Measurements from ENCODE around the gene SNUPN.

Gene SNUPN

GRCh38 chr15:75644376-75644775 is 18.9 kb upstream of the SNUPN start:
- TF ChIP-seq, protein P1, sequence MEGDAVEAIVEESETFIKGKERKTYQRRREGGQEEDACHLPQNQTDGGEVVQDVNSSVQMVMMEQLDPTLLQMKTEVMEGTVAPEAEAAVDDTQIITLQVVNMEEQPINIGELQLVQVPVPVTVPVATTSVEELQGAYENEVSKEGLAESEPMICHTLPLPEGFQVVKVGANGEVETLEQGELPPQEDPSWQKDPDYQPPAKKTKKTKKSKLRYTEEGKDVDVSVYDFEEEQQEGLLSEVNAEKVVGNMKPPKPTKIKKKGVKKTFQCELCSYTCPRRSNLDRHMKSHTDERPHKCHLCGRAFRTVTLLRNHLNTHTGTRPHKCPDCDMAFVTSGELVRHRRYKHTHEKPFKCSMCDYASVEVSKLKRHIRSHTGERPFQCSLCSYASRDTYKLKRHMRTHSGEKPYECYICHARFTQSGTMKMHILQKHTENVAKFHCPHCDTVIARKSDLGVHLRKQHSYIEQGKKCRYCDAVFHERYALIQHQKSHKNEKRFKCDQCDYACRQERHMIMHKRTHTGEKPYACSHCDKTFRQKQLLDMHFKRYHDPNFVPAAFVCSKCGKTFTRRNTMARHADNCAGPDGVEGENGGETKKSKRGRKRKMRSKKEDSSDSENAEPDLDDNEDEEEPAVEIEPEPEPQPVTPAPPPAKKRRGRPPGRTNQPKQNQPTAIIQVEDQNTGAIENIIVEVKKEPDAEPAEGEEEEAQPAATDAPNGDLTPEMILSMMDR (IDR thresholded peaks at IDR 0.05; ENCODE audit: borderline replicate concordance, control extremely low read depth, extremely low read depth, insufficient read depth, missing control alignments): no peak
- no peak for DNase-seq (ENCODE audit: low spot score)
- in situ Hi-C loops (cut with MboI; ENCODE audit: low sequenced_read_pairs, unreplicated experiment): loop anchor here (25.0 kb wide), 1 partner anchor 282 kb away; the partner anchor contains the start of gene MAN2C1

- TF ChIP-seq, protein P1 (IDR thresholded peaks at IDR 0.05; ENCODE audit: borderline replicate concordance, control extremely low read depth, extremely low read depth, insufficient read depth, missing control alignments): no peak
- DNase-seq (ENCODE audit: low spot score): no peak
- in situ Hi-C loops (cut with MboI; ENCODE audit: low sequenced_read_pairs, unreplicated experiment): loop anchor here (25.0 kb wide), 1 partner anchor 279 kb away; the partner anchor contains the start of gene MAN2C1
These were observed 16.1 kb upstream of the SNUPN start for GRCh38 chr15:75641603-75642002.

DNA sequence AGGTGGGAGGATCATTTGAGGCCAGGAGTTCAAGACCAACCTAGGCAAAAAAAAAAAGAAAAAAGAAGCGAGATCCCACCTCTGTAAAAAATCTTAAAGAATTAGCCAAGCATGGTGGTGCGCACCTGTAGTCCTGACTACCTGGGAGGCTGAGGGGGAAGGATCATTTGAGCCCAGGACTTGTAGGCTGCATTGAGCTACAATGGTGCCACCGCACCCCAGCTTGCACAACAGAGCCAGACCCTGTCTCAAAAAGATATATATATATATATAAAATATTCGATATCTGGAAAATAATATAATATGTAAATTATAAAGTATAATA is 15.6 kb upstream of the SNUPN start:
- TF ChIP-seq, protein P1 (IDR thresholded peaks at IDR 0.05; ENCODE audit: borderline replicate concordance, control extremely low read depth, extremely low read depth, insufficient read depth, missing control alignments): no peak
- no peak for DNase-seq (ENCODE audit: low spot score)
- in situ Hi-C loops (cut with MboI; ENCODE audit: low sequenced_read_pairs, unreplicated experiment): loop anchor here (25.0 kb wide), 1 partner anchor 279 kb away; the partner anchor contains the start of gene MAN2C1

DNA sequence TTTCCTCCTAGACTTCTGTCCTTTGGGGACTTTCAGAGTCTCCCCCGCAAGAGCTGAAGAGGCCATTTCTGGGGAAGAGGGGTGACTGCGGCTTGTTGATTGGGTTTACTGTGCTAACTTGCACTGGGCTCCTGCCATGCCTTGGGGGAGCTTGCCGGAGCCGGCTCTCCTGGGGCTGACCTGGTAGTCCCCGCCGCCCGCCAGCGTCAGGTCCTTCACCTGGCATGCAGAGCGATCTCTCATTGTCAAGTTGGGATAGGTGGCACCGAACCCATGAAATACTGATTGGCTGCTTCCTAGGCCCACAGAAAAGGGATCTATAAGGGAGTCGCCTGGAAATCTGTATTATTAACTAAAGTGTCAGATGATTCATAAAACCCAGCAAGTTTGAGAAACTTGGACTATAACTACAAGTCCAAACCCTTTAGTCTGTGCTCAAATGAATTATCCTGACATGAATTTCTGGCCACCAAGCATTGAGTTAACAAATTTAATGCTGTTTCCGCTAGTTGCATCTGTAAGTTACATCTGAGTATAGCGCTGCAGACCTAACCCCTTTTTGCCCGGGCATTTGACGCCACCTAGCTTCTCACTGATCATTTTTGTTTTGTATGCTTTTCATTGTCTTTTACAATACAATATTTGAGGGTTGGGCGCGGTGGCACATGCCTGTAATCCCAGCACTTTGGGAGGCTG is 15.1 kb upstream of the SNUPN start:
- in situ Hi-C loops (cut with MboI; ENCODE audit: low sequenced_read_pairs, unreplicated experiment): loop anchor here (25.0 kb wide), 1 partner anchor 278 kb away; the partner anchor contains the start of gene MAN2C1
- peak; percentile 68 for DNase-seq (ENCODE audit: low spot score)
- TF ChIP-seq, protein P1 (IDR thresholded peaks at IDR 0.05; ENCODE audit: borderline replicate concordance, control extremely low read depth, extremely low read depth, insufficient read depth, missing control alignments): peak; percentile 46

- TF ChIP-seq, protein P1 (IDR thresholded peaks at IDR 0.05; ENCODE audit: borderline replicate concordance, control extremely low read depth, extremely low read depth, insufficient read depth, missing control alignments): no peak
- peak; percentile 98 for DNase-seq (ENCODE audit: low spot score)
- in situ Hi-C loops (cut with MboI; ENCODE audit: low sequenced_read_pairs, unreplicated experiment): loop anchor here (25.0 kb wide), 1 partner anchor 278 kb away; the partner anchor contains the start of gene MAN2C1
These were observed 14.4 kb upstream of the SNUPN start, which contains the start of gene IMP3 for GRCh38 chr15:75639709-75640482. Gene IMP3 (minus strand): TSS chr15:75640224. CDS start chr15:75640168, 56 bp downstream.

DNA sequence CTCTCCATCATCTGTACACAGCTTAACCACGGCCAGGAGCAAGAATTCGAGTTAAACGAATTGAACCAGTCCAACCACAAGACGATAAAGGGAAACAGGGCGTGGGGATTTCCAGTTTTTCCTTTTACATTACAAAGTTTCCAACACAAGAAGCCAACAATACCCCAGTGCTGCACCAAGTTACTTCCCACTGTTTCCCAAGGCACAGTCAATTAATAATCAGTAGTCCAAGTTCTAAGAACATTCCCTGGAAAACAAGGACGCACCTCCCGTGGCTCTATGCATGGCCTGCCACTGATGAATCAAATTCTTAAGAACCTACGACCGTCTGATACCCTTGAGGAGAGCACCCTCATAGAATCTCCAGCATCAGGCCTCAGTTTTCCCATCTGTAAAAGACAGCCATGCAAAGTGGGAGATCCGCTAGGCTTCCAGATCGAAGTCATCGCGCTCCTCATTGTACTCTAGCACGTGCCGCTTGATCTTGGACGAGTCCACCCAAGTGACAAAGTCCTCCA is 13.7 kb upstream of the SNUPN start:
- TF ChIP-seq, protein P1 (IDR thresholded peaks at IDR 0.05; ENCODE audit: borderline replicate concordance, control extremely low read depth, extremely low read depth, insufficient read depth, missing control alignments): no peak
- in situ Hi-C loops (cut with MboI; ENCODE audit: low sequenced_read_pairs, unreplicated experiment): loop anchor here (25.0 kb wide), 1 partner anchor 277 kb away; the partner anchor contains the start of gene MAN2C1
- DNase-seq (ENCODE audit: low spot score): no peak
